K562 (cell line): ENCODE measurements around the gene GNAS-AS1. TPM values are rescaled to one million over a fixed set of nuclear protein-coding genes. Genes with fewer than 3 reads are reported as not detected.

Experiments used
- ATAC-seq: fragments of 200-7000 bp; cut with Tn5 transposase; 3 replicates; pipeline ENCODE4 v1.9.1; 2020; ENCODE audit warnings: moderate library complexity
- BruUV-seq: library from RNA; stranded (reverse); fragments of 400-500 nt; replicated peaks from 2 replicates; lab custom pipeline; 2021; lab: Mats Ljungman, UMichigan
- CTCF ChIA-PET: fragments of 300-600 bp; formaldehyde crosslinking; extraction: SDS; loops from one replicate; lab custom pipeline; 2021; ENCODE audit warnings: low intra/inter-chr PET ratio; lab: Yijun Ruan, JAX
- POLR2A ChIA-PET: fragments of 300-600, 350-650 bp; sonication (Branson Sonifier 250); formaldehyde crosslinking; extraction: SDS; loops from one replicate; lab custom pipeline; 2021; ENCODE audit warnings: antibody characterized with exemption, inconsistent platforms; lab: Yijun Ruan, JAX
- DNase-seq, 4 experiments: peaks; one replicate each; pipeline versions ENCODE4 v3.0.0 to v3.0.0-alpha.2; 2011 to 2018; ENCODE audit warnings: low spot score in 3 of 4, mixed read lengths in 3 of 4; ENCODE audit errors: extremely low read depth in 1 of 4
- FAIRE-seq: peaks from 2 replicates; lab custom pipeline; 2011; peaks lifted over from hg19 to GRCh38; lab: Jason Lieb, UNC
- H2AFZ ChIP-seq: 2 replicates; pipeline ENCODE4 v1.6.0; 2011; ENCODE audit warnings: low read depth, low read length, control low read depth, inconsistent platforms
- H3K27ac ChIP-seq: fragments of 200-600 bp; 3 replicates; pipeline ENCODE4 v1.8.0; 2011; ENCODE audit warnings: low read depth, mild to moderate bottlenecking, control low read depth, inconsistent platforms, low read length, moderate library complexity, mixed read lengths; ENCODE audit errors: extremely low read depth
- H3K27me3 ChIP-seq, 2 experiments: fragments of 300-600 bp in 1 of 2; 2 replicates in 1 of 2; 3 replicates in 1 of 2; pipeline versions ENCODE4 v1.6.0 to v1.8.0; 2011; ENCODE audit warnings: inconsistent platforms in 2 of 2, low read length in 2 of 2, mild to moderate bottlenecking in 1 of 2, mixed read lengths in 1 of 2, moderate library complexity in 1 of 2; ENCODE audit not compliant: control insufficient read depth in 2 of 2, insufficient read depth in 2 of 2
- H3K36me3 ChIP-seq: fragments of 300-600 bp; 3 replicates; pipeline ENCODE4 v1.8.0; 2011; ENCODE audit warnings: mild to moderate bottlenecking, low read length, inconsistent platforms; ENCODE audit not compliant: control insufficient read depth, insufficient read depth
- H3K4me1 ChIP-seq, 2 experiments: fragments of 200-600 bp in 1 of 2; replicated peaks in 1 of 2; 2 replicates in 1 of 2; 3 replicates in 1 of 2; pipeline versions ENCODE4 v1.5.1 to v1.8.0; 2011; ENCODE audit warnings: inconsistent platforms in 2 of 2, low read length in 2 of 2, mild to moderate bottlenecking in 1 of 2, mixed read lengths in 1 of 2, moderate library complexity in 1 of 2; ENCODE audit not compliant: control insufficient read depth in 2 of 2, insufficient read depth in 2 of 2
- H3K4me2 ChIP-seq: 2 replicates; pipeline ENCODE4 v1.6.1; 2011; ENCODE audit warnings: low read length, control low read depth, inconsistent platforms, mixed read lengths; ENCODE audit not compliant: insufficient read depth
- H3K4me3 ChIP-seq: fragments of 200-600 bp; sonication (generic), shearing (Covaris generic); 2 replicates; pipeline ENCODE4 v1.5.1; 2016; ENCODE audit warnings: control low read depth, inconsistent platforms
- H3K79me2 ChIP-seq: fragments of 200-600 bp; 3 replicates; pipeline ENCODE4 v1.8.0; 2011; ENCODE audit warnings: low read length, inconsistent platforms; ENCODE audit not compliant: control insufficient read depth, insufficient read depth
- H3K9ac ChIP-seq, 2 experiments: 2 replicates each; pipeline versions ENCODE4 v1.6.0 to v1.6.1; 2011; ENCODE audit warnings: low read depth in 2 of 2, low read length in 2 of 2, control low read depth in 1 of 2, inconsistent platforms in 1 of 2, mild to moderate bottlenecking in 1 of 2, mixed read lengths in 1 of 2; ENCODE audit not compliant: insufficient read depth in 1 of 2
- H3K9me1 ChIP-seq: one replicate; pipeline ENCODE4 v1.6.0; 2011; ENCODE audit warnings: inconsistent platforms, mild to moderate bottlenecking, low read length, moderate library complexity; ENCODE audit not compliant: control insufficient read depth, insufficient read depth
- H3K9me3 ChIP-seq: replicated peaks from 2 replicates; pipeline ENCODE4 v1.5.1; 2011; ENCODE audit warnings: low read depth, low read length, inconsistent platforms; ENCODE audit not compliant: control insufficient read depth, insufficient read depth
- H4K20me1 ChIP-seq: replicated peaks from 2 replicates; pipeline ENCODE4 v1.6.1; 2011; ENCODE audit warnings: low read length, inconsistent platforms, mixed read lengths; ENCODE audit not compliant: control insufficient read depth, insufficient read depth
- CBFA2T3 ChIP-seq: fragments of 450-650 bp; IDR thresholded peaks from 2 replicates; pipeline ENCODE4 v1.6.1; 2017
- CBX8 ChIP-seq: fragments of 200-600 bp; sonication (generic); IDR thresholded peaks from 2 replicates; pipeline ENCODE4 v1.6.1; 2012; ENCODE audit warnings: borderline replicate concordance, mixed run types, low read depth, mild to moderate bottlenecking, moderate library complexity, mixed read lengths, low read length, control low read depth, inconsistent platforms; ENCODE audit not compliant: poor library complexity, severe bottlenecking; ENCODE audit errors: extremely low read depth
- FUS ChIP-seq: fragments of 200-400 bp; formaldehyde crosslinking; optimal IDR thresholded peaks from 2 replicates; pipeline ENCODE3; 2017; ENCODE audit warnings: low read depth, low read length
- MTA1 ChIP-seq: fragments of 450-650 bp; IDR thresholded peaks from 2 replicates; pipeline ENCODE4 v1.6.1; 2017; ENCODE audit warnings: borderline replicate concordance
- OTX1 ChIP-seq: fragments of 450-650 bp; formaldehyde crosslinking; IDR thresholded peaks from 2 replicates; pipeline ENCODE4 v1.4.0; 2022; ENCODE audit warnings: mild to moderate bottlenecking
- RAD21 ChIP-seq, 2 experiments: fragments of 250-450 bp in 1 of 2; fragments of 450-650 bp in 1 of 2; sonication (Bioruptor Pico) in 1 of 2; formaldehyde crosslinking in 1 of 2; IDR thresholded peaks in 1 of 2; conservative IDR thresholded peaks in 1 of 2; 2 replicates each; pipeline versions ENCODE4 v1.4.0 to v1.8.0; 2020 to 2022; ENCODE audit warnings: mild to moderate bottlenecking in 2 of 2, moderate library complexity in 1 of 2
- U2AF1 ChIP-seq: fragments of 200-400 bp; formaldehyde crosslinking; optimal IDR thresholded peaks from 2 replicates; pipeline ENCODE3; 2017; ENCODE audit warnings: mild to moderate bottlenecking, low read depth, low read length, moderate library complexity
- ZFPM2 ChIP-seq: fragments of 250-450 bp; sonication (Bioruptor Pico); IDR thresholded peaks from 2 replicates; pipeline ENCODE4 v1.5.1; 2022; ENCODE audit warnings: mild to moderate bottlenecking
- ZNF140 ChIP-seq: fragments of 250-450 bp; sonication (Bioruptor Pico); IDR thresholded peaks from 2 replicates; pipeline ENCODE4 v1.8.0; 2021; ENCODE audit warnings: moderate library complexity, mild to moderate bottlenecking, inconsistent platforms
- ZNF165 ChIP-seq: fragments of 250-450 bp; sonication (Bioruptor Pico); IDR thresholded peaks from 2 replicates; pipeline ENCODE4 v1.4.0; 2020; ENCODE audit warnings: borderline replicate concordance
- ZNF224 ChIP-seq: sonication (generic); formaldehyde crosslinking; IDR thresholded peaks from 2 replicates; pipeline ENCODE4 v1.8.0; 2022; ENCODE audit warnings: mild to moderate bottlenecking, missing genetic modification reagents
- ZNF518B ChIP-seq: fragments of 250-450 bp; sonication (Bioruptor Pico); IDR thresholded peaks from 2 replicates; pipeline ENCODE4 v1.5.0; 2021; ENCODE audit warnings: mild to moderate bottlenecking, moderate library complexity
- ZSCAN29 ChIP-seq: fragments of 450-650 bp; IDR thresholded peaks from 2 replicates; pipeline ENCODE4 v1.6.1; 2017
- WGBS: fragments of 100-300 bp; shearing (Covaris generic); methylation state at CpG from one replicate; pipeline ENCODE4 v1.1.6; 2016; ENCODE audit warnings: low coverage, mixed read lengths; ENCODE audit not compliant: insufficient coverage; ENCODE audit errors: missing lambda C conversion rate; 5-methylcytosine and 5-hydroxymethylcytosine counted together
- in situ Hi-C: fragments of 300-500 bp; cut with MboI; formaldehyde crosslinking; loops from 4 replicates; pipeline ENCODE4 v1.15.0; 2018; ENCODE audit warnings: inconsistent platforms, mixed read lengths
- intact Hi-C: fragments of 100-400 bp; cut with micrococcal nuclease; formaldehyde crosslinking; loops from 2 replicates; pipeline ENCODE4 v1.14.2; 2022
- polyA plus RNA-seq, 8 experiments: library from polyadenylated mRNA; depleted of rRNA in 4 of 8; stranded (reverse) in 5 of 8; unstranded in 3 of 8; fragments of >200 nt; fragmentation: Nextera tagmentation in 2 of 8; fragmentation: Illumina TruSeq in 1 of 8; extraction: Ambion mirVana in 2 of 8; extraction: Trizol in 1 of 8; gene quantifications; 2 replicates each; pipeline versions ENCODE4 v1.2.1 to v1.2.3, GENCODE V29; 2011 to 2014; ENCODE audit warnings: inconsistent platforms in 1 of 8, missing spikeins in 1 of 8
- total RNA-seq, 7 experiments: library from RNA; depleted of rRNA in 6 of 7; stranded (reverse); fragments of >200 nt in 6 of 7; fragmentation: Illumina TruSeq in 2 of 7; extraction: Trizol in 2 of 7; gene quantifications; 2 replicates each; pipeline versions ENCODE4 v1.2.1 to v1.2.3, GENCODE V29; 2011 to 2021; ENCODE audit warnings: low replicate concordance in 1 of 7

GNAS-AS1 gene
- total and polyA plus RNA-seq, 9 of the 15 experiments (the other 6 are each of a cell fraction or from before 2014, with no cell fraction given): 0.04 to 2.5 (median 0.25) TPM

GRCh38 chr20:58843128-58843556 is 7.6 kb downstream of the GNAS-AS1 start:
- ChIA-PET CTCF (no interaction called here), POLR2A (no interaction called here)
- Histone ChIP-seq H2AFZ (no peak overlapping the region), H3K9me1 (no peaks in the 10 kb centered on the region), H3K36me3 (no peaks in the 10 kb centered on the region), H3K27me3 (peaks cover 4 to 28% of the 10 kb centered on the region in 2 experiments; a peak in 3 of 5 replicates), H3K79me2 (no peaks in the 10 kb centered on the region), H3K4me1 (peaks cover 0 to 12% of the 10 kb centered on the region in 2 experiments; a peak in 1 of 5 replicates), H3K9ac (no peak overlapping the region), H3K4me2 (no peak overlapping the region), H4K20me1 (0 out of 2 replicates have a peak, but pooled peaks cover 4% of the 10 kb centered on the region), H3K9me3 (no peaks in the 10 kb centered on the region), H3K27ac (no peak overlapping the region), H3K4me3 (no peak overlapping the region)
- FAIRE-seq: no peak
- 8% methylated on average over 2 of the region's 6 CpGs for WGBS
- in situ Hi-C loops (loop anchor here (10.0 kb wide), 1 partner anchor 188 kb away; the partner anchor contains the start of gene STX16), intact Hi-C loops (no loop called here)
- no TSS peak for BruUV-seq
- DNase-seq: no peak
- TF ChIP-seq U2AF1 (no peak), FUS (no peak), RAD21 (CRISPR knock-in tag; conservative IDR thresholded peaks at IDR 0.05 in 1 of 2, IDR thresholded peaks at IDR 0.05 in 1 of 2) (no peak)
- ATAC-seq: no peak

- DNase-seq (no peak), FAIRE-seq (no peak), ATAC-seq (no peak)
- H3K4me2 ChIP-seq: no peak overlapping the region
- H4K20me1 ChIP-seq: 0 out of 2 replicates have a peak, but pooled peaks cover 4% of the 10 kb centered on the region
- H2AFZ ChIP-seq: no peak overlapping the region
- H3K4me1 ChIP-seq: peaks cover 0 to 12% of the 10 kb centered on the region in 2 experiments; a peak in 1 of 5 replicates
- in situ Hi-C loops (loop anchor here (10.0 kb wide), 1 partner anchor 187 kb away; the partner anchor contains the start of gene STX16), intact Hi-C loops (loop anchor here (1.0 kb wide), 1 partner anchor 24 kb away; no protein-coding TSS in a partner anchor)
- no peaks in the 10 kb centered on the region for H3K79me2 ChIP-seq
- no peak overlapping the region for H3K27ac ChIP-seq
- 30% methylated on average over 20 of the region's 20 CpGs for WGBS
- H3K9me3 ChIP-seq: no peaks in the 10 kb centered on the region
- no peak overlapping the region for H3K4me3 ChIP-seq
- BruUV-seq: no TSS peak
- H3K9me1 ChIP-seq: no peaks in the 10 kb centered on the region
- H3K9ac ChIP-seq: no peak overlapping the region
- peaks cover 5 to 37% of the 10 kb centered on the region in 2 experiments; a peak in 3 of 5 replicates for H3K27me3 ChIP-seq
- H3K36me3 ChIP-seq: no peaks in the 10 kb centered on the region
- POLR2A ChIA-PET: no interaction called here
- CTCF ChIA-PET: no interaction called here
- TF ChIP-seq MTA1 (no peak), CBFA2T3 (no peak), CBX8 (no peak), ZSCAN29 (no peak), ZNF165 (CRISPR knock-in tag) (no peak), ZNF140 (no peak), ZNF224 (CRISPR knock-in tag) (no peak), ZFPM2 (no peak), ZNF518B (CRISPR knock-in tag) (no peak), OTX1 (CRISPR knock-in tag) (no peak)
Measured at GRCh38 chr20:58842276-58842675, 8.4 kb downstream of the GNAS-AS1 start.
